NCI-H82 treated with DMSO at 0.1 percent for 48 hours (cell line): Measurements from ENCODE around the gene BANF2.
"Not testable (repeated sequence)": the region's sequence is repeated elsewhere in the genome, so short reads cannot be mapped to it uniquely, and the experiment has no call there.

Experiments
- DNase-seq: peaks from one replicate; lab custom pipeline; 2025; ENCODE audit not compliant: unreplicated experiment; lab: John Stamatoyannopoulos, UW

The BANF2 gene

DNA sequence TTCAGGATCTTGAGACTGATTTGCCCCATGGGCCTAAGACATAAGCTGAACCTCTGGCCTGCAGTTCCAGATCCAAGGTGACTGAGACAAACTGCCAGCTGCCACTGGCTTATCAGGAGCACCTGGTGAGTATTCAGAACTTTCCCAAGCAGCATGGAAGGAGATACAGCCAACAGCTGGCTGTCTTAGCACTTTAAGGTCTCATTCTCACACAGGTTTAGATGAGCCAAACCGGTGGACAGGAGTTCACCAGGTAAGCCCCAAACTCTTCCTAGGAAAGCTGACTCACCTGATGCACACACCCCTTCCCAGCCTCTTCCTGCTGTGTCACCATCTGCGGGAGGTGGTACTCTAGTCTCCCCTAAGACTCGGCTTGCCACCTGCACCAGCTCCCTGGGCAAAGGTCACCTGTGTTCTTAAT, at the start of gene BANF2:
BANF2 (plus strand) TSS at position 36 of the 421 bp plus-strand sequence. CDS start 25,060 bp downstream, outside the sequence.
- no peak for DNase-seq

DNA sequence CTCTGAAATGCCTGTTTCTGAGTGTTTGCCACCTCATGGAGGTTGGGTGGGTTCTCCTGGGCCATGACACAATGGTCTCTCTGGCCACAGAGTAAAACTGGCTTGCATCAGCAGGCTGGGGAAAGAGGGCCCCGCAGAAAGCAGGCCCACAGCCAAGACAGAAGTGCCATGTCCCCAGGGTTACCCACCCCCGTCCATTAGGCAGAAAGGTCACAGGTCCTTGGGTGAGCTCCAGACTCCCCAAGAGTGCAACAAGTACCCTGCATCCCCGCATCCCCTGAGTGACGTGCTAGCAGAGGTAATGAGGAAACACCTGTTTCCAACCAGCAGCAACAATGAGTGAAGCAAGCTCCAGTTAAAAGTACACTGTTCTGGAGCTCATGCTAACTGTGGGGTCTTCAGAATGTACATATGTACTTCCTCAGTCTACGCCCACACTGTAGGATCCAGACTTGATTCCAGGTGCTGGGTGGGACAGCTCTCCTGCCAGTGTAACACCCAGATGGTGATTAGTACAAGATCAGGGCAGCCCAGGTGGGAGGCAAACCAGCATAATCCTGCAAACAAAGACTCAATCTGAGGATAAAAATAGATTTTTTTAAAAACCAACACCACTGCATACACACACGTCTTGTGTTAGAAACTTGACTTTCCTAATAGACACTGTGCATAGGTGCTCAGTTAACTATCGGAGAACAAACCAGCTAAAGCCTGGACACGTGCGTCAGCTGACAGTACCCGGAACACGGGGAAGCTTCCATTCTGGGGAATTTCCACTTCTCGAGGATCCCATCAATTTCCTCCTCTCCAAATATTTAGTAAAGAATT, 49.3 kb upstream of the BANF2 start:
- DNase-seq, result no peak

DNA sequence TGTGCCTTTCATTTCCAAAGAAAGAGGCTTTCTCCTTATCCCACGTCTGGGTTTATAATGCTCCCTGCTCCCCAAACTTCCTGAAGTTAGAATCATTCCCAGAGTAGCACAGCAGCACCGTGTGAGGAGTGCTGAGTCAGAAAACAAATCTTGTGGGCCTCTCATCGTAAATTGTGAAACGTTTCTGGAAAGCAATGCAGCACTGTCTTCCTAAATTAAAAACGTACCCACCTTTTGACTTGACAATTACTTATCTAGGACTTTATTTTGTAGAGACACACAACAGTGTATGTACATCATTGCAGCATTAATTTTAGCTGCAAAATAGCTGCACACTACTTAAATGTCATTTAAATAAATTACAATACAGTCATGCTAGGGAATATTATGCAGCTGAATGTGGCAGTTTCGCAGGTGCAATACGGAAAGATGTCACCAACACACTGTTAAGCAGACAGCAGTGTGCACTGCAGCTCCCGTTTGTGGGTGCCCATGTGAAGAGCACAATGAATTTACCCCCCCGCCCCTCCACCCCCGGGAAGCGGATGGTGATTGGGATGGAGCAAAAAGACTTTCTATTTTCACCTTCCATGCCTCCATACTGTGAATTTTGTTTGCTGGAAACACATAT, 48.5 kb upstream of the BANF2 start:
- DNase-seq, result no peak

DNA sequence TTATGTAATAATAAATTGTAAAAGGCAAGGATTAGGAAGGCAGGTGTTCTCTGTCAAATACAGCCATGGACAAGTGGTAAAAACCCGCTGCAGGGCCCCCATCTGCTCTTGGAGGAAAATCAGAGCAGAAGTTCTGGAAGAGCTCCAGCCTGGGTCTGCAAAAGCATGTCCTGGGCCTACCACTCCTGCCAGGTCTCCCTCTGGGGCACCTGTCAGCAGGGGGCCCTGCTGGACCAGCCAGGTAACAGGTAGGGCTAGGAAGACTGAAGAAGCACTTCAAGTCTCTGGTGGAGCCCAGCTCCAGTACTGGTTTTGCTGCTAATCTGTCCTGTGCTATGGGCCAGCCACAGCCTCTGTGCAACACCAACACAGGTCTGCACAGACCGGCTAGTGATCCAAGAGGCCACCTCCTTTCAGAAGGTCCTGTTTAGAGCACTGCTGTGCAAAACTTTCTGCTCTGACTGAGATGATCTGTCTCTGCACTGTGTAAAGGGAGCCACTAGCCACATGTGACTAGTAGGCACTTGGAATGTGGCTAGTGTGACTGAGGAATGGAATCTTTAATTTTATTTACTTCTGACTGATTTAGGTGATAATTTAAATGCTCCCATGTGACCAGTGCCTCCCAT, 47.9 kb upstream of the BANF2 start:
- no peak for DNase-seq

DNA sequence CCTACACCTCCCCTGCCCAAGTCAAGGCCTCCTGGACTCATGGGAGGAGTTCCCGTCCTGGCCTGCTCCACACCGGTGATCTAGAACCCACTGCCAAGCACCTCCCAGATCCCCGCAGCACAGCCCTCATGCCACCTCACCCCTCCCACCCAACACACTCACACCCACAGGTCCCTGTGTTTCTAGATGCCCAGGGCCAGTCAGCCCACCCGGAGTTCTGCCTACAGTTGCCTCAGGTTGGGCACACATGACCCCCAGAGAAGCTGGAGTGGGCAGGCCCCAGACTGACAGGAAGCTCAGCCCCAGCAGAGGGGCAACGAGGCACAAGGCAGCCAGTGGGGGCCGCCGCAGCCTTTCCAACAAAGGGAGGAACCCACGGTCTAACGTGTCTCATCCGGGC, 47.4 kb upstream of the BANF2 start:
- DNase-seq, result no peak

DNA sequence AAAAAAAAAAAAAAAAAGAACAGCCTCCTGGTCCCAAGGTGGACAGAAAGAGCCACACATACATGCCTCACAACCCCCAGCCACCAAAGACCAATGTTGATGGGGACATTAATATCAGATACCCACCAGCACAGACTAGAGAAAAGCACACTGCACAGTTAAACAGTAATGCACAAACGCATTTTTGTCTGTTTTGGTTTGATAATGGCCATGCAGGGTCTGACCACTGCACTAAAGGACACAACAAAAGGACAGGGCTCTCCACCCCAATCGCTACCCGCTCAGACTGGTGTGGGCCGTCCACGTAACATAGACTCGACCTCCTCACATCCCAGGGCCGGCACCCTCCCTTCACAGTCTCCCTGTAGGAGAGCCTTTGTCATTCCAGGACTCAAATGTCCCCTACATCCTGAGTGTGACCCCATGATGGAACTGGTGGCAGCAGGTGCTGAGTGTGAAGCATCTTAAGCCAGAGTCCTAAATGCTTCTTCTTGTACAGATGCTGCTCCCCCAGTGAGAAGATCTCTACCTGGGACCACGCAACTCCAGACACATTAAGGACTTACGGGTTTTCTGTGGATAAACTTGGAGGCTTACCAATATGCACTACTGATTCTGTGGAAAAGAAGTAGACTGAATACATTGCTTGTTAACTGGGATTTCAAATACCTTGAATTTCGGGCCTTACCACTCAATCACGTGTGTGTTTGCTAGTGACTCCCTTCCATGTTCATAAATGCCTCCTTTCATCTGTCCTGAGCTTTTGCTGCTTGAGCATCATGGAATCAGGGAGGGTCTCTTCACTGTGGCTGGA, 45.7 kb upstream of the BANF2 start:
- no peak for DNase-seq

DNA sequence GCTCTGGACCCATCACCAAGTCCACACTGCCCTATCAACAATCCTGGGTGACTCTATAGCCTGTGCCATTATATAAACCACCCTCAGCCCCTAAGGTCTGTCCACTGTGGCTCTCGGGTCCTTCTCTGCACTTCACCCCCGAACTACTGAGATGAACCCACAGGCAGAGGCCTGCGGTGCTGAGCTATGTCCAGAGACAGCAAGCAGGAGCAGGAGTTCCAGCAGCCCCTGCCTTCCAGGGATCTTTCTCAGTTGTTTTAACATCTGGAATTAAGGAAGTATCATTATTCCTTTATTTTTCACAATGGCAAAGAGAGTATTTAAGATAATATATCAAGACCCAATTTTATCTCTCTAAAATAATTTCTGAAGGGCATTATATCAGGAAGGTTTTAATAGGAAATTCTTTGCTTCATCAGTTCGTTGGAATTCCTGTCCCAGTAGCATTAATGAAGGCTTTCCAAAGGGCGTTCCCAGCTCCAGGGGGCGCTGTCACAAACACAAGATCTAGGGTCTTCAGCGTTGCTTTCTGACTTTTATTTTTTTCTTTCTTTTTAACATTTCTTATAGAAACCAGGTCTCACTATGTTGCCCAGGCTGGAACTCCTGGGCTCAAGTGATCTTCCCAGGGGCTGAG, 45.0 kb upstream of the BANF2 start:
- DNase-seq, result no peak

DNA sequence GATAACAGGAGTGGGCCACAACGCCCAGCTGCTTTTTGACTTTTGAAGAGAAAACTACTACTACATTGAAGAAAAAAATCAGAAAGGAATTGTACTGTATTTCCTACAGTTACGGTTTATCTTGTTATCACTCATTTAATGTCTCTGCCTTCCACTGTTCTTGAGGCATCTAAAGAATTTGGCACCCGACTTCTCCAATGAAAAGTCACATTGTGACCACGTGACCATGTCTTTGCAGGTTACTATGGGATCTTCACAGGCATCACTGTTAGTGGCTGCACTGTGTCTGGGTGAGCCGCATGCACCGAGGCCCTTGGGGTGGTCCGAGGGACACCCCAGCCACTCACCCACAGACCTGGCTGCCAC, 44.5 kb upstream of the BANF2 start:
- DNase-seq, result no peak

DNA sequence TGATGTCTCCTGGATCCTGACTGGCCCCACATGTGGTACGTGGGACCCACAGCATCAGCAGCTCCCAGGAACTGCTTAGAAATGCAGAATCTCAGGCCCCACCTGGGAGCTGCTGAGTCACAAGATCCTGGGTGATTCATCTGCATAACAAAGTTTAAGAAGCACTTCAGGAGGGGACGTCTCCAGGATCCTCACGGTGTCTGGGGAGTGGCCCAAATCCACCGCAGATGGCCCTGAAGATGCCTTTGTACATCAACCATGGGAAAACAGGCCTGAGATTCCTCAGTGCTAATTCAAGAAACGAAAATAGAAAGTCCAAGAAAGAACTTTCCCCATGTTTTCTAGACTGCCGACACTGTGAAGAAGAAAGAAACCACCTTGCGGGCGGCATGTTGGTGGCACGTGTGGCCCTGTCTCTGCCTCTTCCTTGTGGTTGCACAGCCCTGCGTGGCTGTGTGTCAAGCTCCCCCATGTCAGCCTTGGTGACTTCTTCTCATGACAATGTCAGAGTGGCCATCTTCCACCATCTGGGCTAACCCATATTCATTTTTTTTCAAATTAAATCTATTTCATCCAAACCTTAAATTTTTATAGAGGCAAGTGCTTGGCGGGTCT, 43.8 kb upstream of the BANF2 start:
- DNase-seq, result no peak

DNA sequence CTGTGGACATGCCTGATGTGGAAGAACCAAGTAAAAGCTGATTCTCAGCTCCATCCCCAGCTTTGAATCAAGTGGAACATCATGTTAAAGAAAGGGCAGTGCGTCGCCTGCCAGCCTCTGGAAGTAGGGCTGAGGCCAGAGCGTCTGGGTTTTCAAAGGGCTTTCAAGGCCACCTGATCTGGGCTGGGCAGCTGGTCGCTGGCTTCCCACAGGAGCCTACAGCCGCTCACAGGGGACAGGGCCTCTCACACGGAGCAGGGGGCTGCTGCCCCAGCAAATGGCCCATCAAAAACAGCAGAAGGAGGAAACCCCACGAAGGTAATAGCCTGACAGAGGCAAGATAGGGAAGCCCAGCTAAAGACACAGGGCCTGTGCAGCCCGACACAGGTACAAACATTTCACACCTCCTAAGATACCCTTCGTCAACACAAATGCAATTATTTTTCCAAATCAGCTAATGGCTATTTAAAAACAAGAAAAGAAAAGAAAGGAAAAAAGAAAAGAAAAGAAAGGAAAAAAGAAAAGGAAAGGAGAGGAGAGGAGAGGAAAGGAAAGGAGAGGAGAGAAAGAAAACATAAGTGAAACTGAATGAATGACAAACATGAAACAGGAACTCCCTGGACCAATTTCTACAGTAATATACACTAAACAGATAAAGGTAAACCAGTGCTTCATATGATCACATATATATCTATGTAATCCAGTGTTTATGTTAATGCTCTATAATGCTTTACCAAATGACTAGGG, 42.5 kb upstream of the BANF2 start:
- no peak for DNase-seq

DNA sequence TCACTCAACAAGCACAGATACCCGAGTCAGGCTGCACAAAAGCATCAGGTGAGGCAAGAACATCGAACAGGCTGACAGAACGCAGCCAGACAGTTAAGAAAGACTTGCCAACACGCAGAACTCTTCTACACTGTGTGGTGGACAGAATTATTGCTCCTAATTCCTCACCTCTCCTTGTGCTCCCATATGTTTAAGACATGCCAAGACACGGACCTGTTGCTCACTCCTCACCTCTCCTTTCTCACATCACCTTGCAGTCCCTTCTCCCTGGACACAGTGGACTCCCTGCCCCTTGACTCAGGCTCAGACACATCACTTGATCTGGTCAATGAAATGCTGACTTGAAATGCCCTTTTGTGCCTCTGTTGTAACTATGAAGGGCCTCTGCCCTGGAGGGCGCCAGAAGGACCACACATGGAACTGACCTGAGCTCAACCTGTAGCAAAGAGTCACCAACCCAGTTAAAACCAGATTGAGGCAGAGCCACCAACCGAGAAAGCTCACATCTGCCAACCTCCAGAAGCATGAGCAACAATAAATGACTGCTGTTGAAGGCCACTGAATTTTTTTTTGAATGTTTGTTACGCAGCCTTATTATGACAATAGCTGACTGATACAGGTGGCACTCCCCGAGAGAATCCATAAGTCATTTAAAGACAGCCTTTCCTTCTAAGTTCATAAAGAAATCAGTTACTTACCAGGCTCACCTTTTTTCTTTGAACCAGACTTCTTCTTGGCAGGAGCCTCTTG, 41.7 kb upstream of the BANF2 start:
- DNase-seq, result no peak

DNA sequence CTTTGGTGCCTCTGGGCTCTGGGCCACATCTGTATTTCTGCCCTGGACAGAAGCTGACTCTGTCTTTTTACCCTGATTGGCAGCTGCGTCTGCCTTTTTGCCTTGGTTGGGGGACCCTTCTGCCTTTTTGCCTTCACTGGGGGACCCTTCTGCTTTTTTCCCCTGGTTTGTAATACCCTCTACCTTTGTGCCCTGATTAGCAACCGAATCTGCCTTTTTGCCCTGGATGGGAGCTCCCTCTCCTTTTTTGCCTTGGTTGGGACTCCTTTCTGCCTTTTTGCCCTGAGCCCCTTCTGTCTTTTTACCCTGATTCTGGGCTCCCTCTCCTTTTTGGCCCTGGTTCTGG, 41.1 kb upstream of the BANF2 start:
- DNase-seq, result no peak

DNA sequence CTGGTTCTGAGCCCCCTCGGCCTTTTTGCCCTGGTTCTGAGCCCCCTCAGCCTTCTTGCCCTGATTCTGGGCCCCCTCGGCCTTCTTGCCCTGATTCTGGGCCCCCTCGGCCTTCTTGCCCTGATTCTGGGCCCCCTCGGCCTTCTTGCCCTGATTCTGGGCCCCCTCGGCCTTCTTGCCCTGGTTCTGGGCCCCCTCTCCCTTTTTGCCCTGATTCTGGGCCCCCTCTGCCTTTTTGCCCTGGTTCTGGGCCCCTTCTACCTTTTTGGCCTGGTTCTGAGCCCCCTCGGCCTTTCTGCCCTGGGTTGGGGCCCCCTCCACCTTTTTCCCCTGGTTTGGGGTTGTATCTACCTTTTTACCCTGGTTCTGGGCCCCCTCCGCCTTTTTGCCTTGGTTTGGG, 40.4 kb upstream of the BANF2 start:
- not testable (repeated sequence) for DNase-seq

DNA sequence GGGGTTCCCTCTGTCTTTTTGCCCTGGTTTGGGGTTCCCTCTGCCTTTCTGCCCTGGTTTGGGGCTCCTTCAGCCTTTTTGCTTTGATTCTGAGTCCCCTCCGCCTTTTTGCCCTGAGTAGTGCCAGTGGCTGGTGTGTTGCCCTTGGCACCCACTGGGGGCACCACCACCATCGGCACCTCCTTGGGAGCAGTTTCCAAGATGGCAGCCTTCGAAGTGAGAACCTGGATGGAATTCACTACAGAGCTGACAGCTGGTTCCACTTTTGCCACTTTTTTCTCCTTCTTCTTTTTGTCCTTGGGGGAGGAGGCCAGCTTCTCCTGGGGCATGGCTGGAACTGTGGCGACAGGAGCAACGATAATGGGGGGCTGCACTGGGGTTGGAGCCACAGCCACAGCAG, 40.0 kb upstream of the BANF2 start:
- DNase-seq, result no peak

DNA sequence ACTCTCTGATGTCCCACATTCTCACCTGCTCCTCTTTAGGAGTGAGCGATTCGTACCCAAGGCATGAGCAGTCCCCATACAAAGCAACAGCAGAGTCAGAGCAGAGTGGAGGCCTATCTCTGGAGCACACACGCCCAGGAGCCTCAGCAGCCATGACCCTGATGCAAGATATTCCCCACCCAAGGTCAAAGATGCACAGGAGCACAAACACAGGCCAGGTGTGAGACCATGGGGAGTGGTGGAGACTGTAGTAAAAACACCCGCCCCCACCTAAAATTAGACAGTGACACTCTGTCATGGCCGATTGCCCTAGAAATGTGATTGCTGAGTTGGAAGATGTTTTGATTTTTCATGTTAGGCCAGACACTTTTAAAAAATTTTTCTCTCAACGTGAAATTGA, 39.1 kb upstream of the BANF2 start:
- DNase-seq, result no peak

DNA sequence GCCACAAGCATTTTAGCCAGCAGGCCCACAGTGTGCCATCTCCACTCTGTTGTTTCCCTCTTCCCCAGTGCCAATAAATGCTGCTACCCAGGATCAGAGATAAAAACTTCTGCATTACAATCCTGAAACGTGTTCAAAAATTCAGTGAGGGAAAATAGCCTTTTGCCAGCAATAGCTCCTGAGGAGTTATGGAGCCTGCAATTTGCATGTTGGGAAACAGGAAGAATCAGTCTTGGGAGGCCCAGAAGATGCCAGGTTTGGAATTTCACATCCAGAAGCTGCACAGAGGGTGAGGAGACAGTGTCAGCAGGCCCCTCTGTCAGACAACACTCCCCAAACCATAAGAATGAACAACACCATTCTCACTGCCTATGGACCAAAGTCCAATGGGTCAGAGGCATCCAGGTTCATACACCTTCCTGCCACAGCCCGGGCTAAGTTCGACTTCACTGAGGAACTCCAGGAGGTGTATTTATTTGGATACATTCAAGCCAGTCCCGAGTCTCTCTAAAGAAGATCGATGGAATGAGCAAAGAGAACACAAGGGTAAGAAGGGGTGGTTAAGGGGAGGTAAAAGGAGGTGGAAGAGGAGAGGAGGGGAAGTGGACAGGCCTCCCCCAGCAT, 38.5 kb upstream of the BANF2 start:
- DNase-seq, result no peak

DNA sequence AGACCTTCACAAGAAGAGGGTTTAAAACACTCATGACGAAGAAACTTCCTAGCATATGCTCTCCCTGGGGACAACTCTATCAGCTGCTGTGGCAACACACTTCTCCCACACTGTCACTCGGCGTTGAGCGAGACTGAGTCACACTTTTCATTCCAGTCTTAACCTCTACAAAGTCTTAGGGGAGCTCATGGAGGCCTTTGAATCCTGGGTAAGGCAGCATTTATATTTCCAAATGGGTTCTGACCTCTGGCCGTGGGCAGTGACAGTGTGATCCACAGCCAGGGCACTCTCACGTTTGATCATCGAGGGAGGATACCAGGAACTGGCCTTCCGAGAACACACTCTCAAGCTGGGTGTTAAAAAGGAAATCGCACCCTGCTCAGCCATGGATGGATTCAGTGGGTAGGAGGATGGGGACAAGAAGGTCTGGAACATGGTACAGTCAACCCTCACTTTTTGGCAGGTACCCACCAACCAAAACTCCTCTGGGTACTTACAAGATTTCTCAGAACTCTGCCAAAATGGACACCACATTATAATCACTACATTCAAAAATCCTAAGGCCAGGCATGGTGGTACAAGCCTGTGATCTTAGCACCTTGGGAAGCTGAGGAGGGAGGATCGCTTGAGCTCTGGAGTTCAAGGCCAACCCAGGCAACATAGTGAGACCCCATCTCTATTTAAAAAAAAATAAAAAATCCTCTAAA, 37.3 kb upstream of the BANF2 start:
- no peak for DNase-seq

DNA sequence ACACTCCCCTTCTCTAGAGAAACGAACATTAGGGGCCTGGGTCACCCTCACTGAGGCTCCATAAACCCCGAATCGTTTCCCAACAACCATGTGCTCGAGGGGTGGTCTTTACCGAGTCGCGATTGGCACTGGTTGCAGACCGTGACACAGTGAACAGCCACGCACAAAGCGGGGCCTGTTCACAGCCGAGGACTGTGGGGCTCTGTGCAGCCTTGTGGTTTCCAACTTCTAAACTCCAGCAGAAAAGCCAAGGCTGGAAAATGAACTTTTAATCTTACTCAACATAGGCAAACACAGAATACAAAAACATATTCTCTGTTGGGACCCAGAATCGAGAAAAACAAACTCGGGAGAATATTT, 36.7 kb upstream of the BANF2 start:
- no peak for DNase-seq
